ENCODE results near the gene DDX52.

DDX52 gene

DNA sequence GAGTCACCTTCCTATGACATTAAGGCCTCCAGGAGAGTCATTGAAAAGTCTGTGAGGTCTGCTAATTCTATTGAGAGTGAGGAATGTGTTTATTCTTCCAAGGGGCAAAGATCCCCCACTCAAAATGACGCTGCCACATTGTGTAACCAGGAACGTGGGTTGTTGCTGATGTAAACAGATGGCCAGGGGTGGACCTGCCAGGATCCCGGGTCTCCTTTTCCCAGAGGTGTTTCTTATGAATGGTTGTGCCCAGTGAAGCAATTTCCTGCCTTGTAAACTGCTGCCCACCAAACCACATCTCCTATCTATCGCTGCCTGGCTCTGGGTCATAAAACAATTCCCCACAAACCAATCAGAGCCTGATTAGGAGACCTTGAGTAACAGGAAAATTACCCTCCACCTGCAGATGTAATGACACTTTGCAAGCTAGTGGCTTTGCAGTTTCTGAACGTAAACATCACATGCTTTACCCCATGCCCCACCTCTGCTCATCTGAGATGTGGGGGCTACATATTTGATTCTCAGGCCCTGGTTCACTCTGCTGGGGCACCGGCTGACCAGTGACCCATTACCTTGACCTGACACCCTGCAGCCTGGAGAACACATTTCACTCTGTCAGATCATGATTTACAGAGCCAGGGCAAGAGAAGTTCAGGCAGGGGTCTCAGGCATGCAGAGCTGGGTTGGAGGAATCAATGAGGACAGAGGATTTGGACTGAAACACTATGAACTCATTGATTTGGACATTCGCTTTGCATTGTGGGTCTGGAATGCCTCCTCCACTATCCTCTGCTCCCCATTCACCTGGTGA is 33.1 kb upstream of the DDX52 start:
- Histone ChIP-seq H3K27ac (ENCODE audit: low read depth, low read length) (no peak overlapping the region), H2BK120ac (ENCODE audit: insufficient read depth, low read length, poor library complexity) (no peak overlapping the region), H2AFZ (ENCODE audit: insufficient read depth, low read length, poor library complexity) (no peak overlapping the region), H3K79me2 (ENCODE audit: control insufficient read depth, insufficient read depth, low read length, poor library complexity) (no peaks in the 10 kb centered on the region), H2BK12ac (ENCODE audit: low read length) (no peak overlapping the region), H4K8ac (ENCODE audit: low read depth, low read length) (no peak overlapping the region), H3K4ac (ENCODE audit: low read depth, low read length) (no peak overlapping the region), H3K18ac (ENCODE audit: low read length) (no peak overlapping the region), H4K91ac (ENCODE audit: low read depth, low read length) (no peak overlapping the region), H3K23ac (ENCODE audit: low read length) (no peak overlapping the region), H2BK5ac (ENCODE audit: low read depth, low read length, poor library complexity) (no peak overlapping the region), H3K27me3 (ENCODE audit: insufficient read depth, low read length) (no peaks in the 10 kb centered on the region), H3K9me3 (ENCODE audit: insufficient read depth, low read depth, low read length) (no peaks in the 10 kb centered on the region), H3K4me3 (ENCODE audit: low read depth, low read length) (no peak overlapping the region), H3K14ac (ENCODE audit: low read length) (no peak overlapping the region), H4K12ac (ENCODE audit: low read depth, low read length) (no peak overlapping the region), H3K9ac (ENCODE audit: low read length) (no peak overlapping the region), H3K79me1 (ENCODE audit: low read length) (no peaks in the 10 kb centered on the region), H3K4me2 (ENCODE audit: low read length) (no peak overlapping the region), H3K36me3 (ENCODE audit: control insufficient read depth in 1 of 2, insufficient read depth in 2 of 2, low read length in 2 of 2) (no peaks in the 10 kb centered on the region), H3K4me1 (ENCODE audit: control insufficient read depth in 1 of 2, insufficient read depth in 2 of 2, low read length in 2 of 2) (no peaks in the 10 kb centered on the region), H2AK5ac (ENCODE audit: low read length) (no peak overlapping the region)
- no CpG with 5 or more reads among the region's 7 CpGs for WGBS (ENCODE audit: extremely low coverage, insufficient coverage, insufficient read length)
- DNase-seq: no peak

- Histone ChIP-seq H3K14ac (ENCODE audit: low read length) (no peak overlapping the region), H3K4ac (ENCODE audit: low read depth, low read length) (no peak overlapping the region), H3K79me1 (ENCODE audit: low read length) (no peaks in the 10 kb centered on the region), H3K18ac (ENCODE audit: low read length) (no peak overlapping the region), H2AFZ (ENCODE audit: insufficient read depth, low read length, poor library complexity) (no peak overlapping the region), H2BK12ac (ENCODE audit: low read length) (no peak overlapping the region), H3K27ac (ENCODE audit: low read depth, low read length) (no peak overlapping the region), H3K4me3 (ENCODE audit: low read depth, low read length) (no peak overlapping the region), H3K9ac (ENCODE audit: low read length) (no peak overlapping the region), H3K36me3 (ENCODE audit: control insufficient read depth in 1 of 2, insufficient read depth in 2 of 2, low read length in 2 of 2) (no peaks in the 10 kb centered on the region), H3K4me2 (ENCODE audit: low read length) (no peak overlapping the region), H3K23ac (ENCODE audit: low read length) (no peak overlapping the region), H3K4me1 (ENCODE audit: control insufficient read depth in 1 of 2, insufficient read depth in 2 of 2, low read length in 2 of 2) (no peaks in the 10 kb centered on the region), H2AK5ac (ENCODE audit: low read length) (no peak overlapping the region), H2BK120ac (ENCODE audit: insufficient read depth, low read length, poor library complexity) (no peak overlapping the region), H3K9me3 (ENCODE audit: insufficient read depth, low read depth, low read length) (no peaks in the 10 kb centered on the region), H4K8ac (ENCODE audit: low read depth, low read length) (no peak overlapping the region), H4K12ac (ENCODE audit: low read depth, low read length) (no peak overlapping the region), H3K27me3 (ENCODE audit: insufficient read depth, low read length) (no peaks in the 10 kb centered on the region), H2BK5ac (ENCODE audit: low read depth, low read length, poor library complexity) (no peak overlapping the region), H3K79me2 (ENCODE audit: control insufficient read depth, insufficient read depth, low read length, poor library complexity) (no peaks in the 10 kb centered on the region), H4K91ac (ENCODE audit: low read depth, low read length) (no peak overlapping the region)
- no peak for DNase-seq
- WGBS (ENCODE audit: extremely low coverage, insufficient coverage, insufficient read length): no CpG with 5 or more reads among the region's 1 CpG
These were observed 31.3 kb upstream of the DDX52 start for GRCh38 chr17:37674511-37674910.

GRCh38 chr17:37673386-37673785 is 30.1 kb upstream of the DDX52 start:
- Histone ChIP-seq H2AK5ac (ENCODE audit: low read length) (no peak overlapping the region), H3K4me1 (ENCODE audit: control insufficient read depth in 1 of 2, insufficient read depth in 2 of 2, low read length in 2 of 2) (no peaks in the 10 kb centered on the region), H3K23ac (ENCODE audit: low read length) (no peak overlapping the region), H3K27me3 (ENCODE audit: insufficient read depth, low read length) (no peaks in the 10 kb centered on the region), H3K14ac (ENCODE audit: low read length) (no peak overlapping the region), H3K9ac (ENCODE audit: low read length) (no peak overlapping the region), H2BK120ac (ENCODE audit: insufficient read depth, low read length, poor library complexity) (no peak overlapping the region), H3K27ac (ENCODE audit: low read depth, low read length) (no peak overlapping the region), H3K36me3 (ENCODE audit: control insufficient read depth in 1 of 2, insufficient read depth in 2 of 2, low read length in 2 of 2) (no peaks in the 10 kb centered on the region), H4K8ac (ENCODE audit: low read depth, low read length) (no peak overlapping the region), H2BK12ac (ENCODE audit: low read length) (no peak overlapping the region), H2BK5ac (ENCODE audit: low read depth, low read length, poor library complexity) (no peak overlapping the region), H3K79me1 (ENCODE audit: low read length) (no peaks in the 10 kb centered on the region), H3K4me2 (ENCODE audit: low read length) (no peak overlapping the region), H3K4me3 (ENCODE audit: low read depth, low read length) (no peak overlapping the region), H3K4ac (ENCODE audit: low read depth, low read length) (no peak overlapping the region), H2AFZ (ENCODE audit: insufficient read depth, low read length, poor library complexity) (no peak overlapping the region), H4K12ac (ENCODE audit: low read depth, low read length) (no peak overlapping the region), H3K9me3 (ENCODE audit: insufficient read depth, low read depth, low read length) (no peaks in the 10 kb centered on the region), H3K18ac (ENCODE audit: low read length) (no peak overlapping the region), H4K91ac (ENCODE audit: low read depth, low read length) (no peak overlapping the region), H3K79me2 (ENCODE audit: control insufficient read depth, insufficient read depth, low read length, poor library complexity) (no peaks in the 10 kb centered on the region)
- no peak for DNase-seq
- no CpG with 5 or more reads among the region's 2 CpGs for WGBS (ENCODE audit: extremely low coverage, insufficient coverage, insufficient read length)

GRCh38 chr17:37672548-37673078 is 29.4 kb upstream of the DDX52 start:
- Histone ChIP-seq H3K36me3 (ENCODE audit: control insufficient read depth in 1 of 2, insufficient read depth in 2 of 2, low read length in 2 of 2) (no peaks in the 10 kb centered on the region), H3K4me1 (ENCODE audit: control insufficient read depth in 1 of 2, insufficient read depth in 2 of 2, low read length in 2 of 2) (no peaks in the 10 kb centered on the region), H4K12ac (ENCODE audit: low read depth, low read length) (no peak overlapping the region), H3K4ac (ENCODE audit: low read depth, low read length) (no peak overlapping the region), H3K27me3 (ENCODE audit: insufficient read depth, low read length) (no peaks in the 10 kb centered on the region), H4K8ac (ENCODE audit: low read depth, low read length) (no peak overlapping the region), H3K4me3 (ENCODE audit: low read depth, low read length) (no peak overlapping the region), H3K79me2 (ENCODE audit: control insufficient read depth, insufficient read depth, low read length, poor library complexity) (no peaks in the 10 kb centered on the region), H4K91ac (ENCODE audit: low read depth, low read length) (no peak overlapping the region), H2AK5ac (ENCODE audit: low read length) (no peak overlapping the region), H2BK5ac (ENCODE audit: low read depth, low read length, poor library complexity) (no peak overlapping the region), H3K27ac (ENCODE audit: low read depth, low read length) (no peak overlapping the region), H3K9ac (ENCODE audit: low read length) (no peak overlapping the region), H3K18ac (ENCODE audit: low read length) (no peak overlapping the region), H3K23ac (ENCODE audit: low read length) (no peak overlapping the region), H3K79me1 (ENCODE audit: low read length) (no peaks in the 10 kb centered on the region), H3K9me3 (ENCODE audit: insufficient read depth, low read depth, low read length) (no peaks in the 10 kb centered on the region), H2BK120ac (ENCODE audit: insufficient read depth, low read length, poor library complexity) (no peak overlapping the region), H3K14ac (ENCODE audit: low read length) (no peak overlapping the region), H3K4me2 (ENCODE audit: low read length) (no peak overlapping the region), H2BK12ac (ENCODE audit: low read length) (no peak overlapping the region), H2AFZ (ENCODE audit: insufficient read depth, low read length, poor library complexity) (no peak overlapping the region)
- DNase-seq: no peak
- WGBS (ENCODE audit: extremely low coverage, insufficient coverage, insufficient read length): no CpG with 5 or more reads among the region's 3 CpGs
